Measurements from ENCODE around the gene ASB16. TPM values are rescaled to one million over a fixed set of nuclear protein-coding genes. Genes with fewer than 3 reads are reported as not detected.

Gene ASB16
- total and polyA plus RNA-seq, 4 donors, result 0.10 to 0.11 (median 0.10) TPM; not detected in 1

GRCh38 chr17:44213403-44214229 is 43.1 kb downstream of the ASB16 start:
- 87 to 90% methylated on average over 15 of the region's 15 CpGs for WGBS, 2 donors
- ATAC-seq (ENCODE audit: insufficient read depth, low FRiP score), result no peak
- no peak overlapping the region for H3K27ac ChIP-seq (ENCODE audit: low read depth in 1 of 2, low read length in 1 of 2)
- peaks cover 5 to 22% (median 7%) of the 10 kb centered on the region in 5 donors for H3K4me1 ChIP-seq (ENCODE audit: control insufficient read depth in 5 of 5, insufficient read depth in 5 of 5, low read length in 5 of 5)
- no peak overlapping the region for H3K4me3 ChIP-seq
- no peak for DNase-seq
- TF ChIP-seq CTCF (IDR thresholded peaks at IDR 0.05; ENCODE audit: control extremely low read depth, extremely low read depth), result no peak
- no peak overlapping the region for H3K9ac ChIP-seq (ENCODE audit: insufficient read depth in 1 of 2, low read length in 2 of 2)
- no peaks in the 10 kb centered on the region for H3K27me3 ChIP-seq (ENCODE audit: control insufficient read depth in 3 of 3, insufficient read depth in 3 of 3, low read length in 2 of 3)
- no peaks in the 10 kb centered on the region for H3K9me3 ChIP-seq (ENCODE audit: control insufficient read depth in 4 of 4, insufficient read depth in 3 of 4, low read length in 3 of 4)
- H3K36me3 ChIP-seq (ENCODE audit: control insufficient read depth in 4 of 4, insufficient read depth in 4 of 4, low read length in 4 of 4), result peaks cover 12 to 65% (median 55%) of the 10 kb centered on the region in 4 donors

- Histone ChIP-seq H3K36me3 (ENCODE audit: control insufficient read depth in 4 of 4, insufficient read depth in 4 of 4, low read length in 4 of 4) (peaks cover 8 to 60% (median 50%) of the 10 kb centered on the region in 4 donors), H3K4me1 (ENCODE audit: control insufficient read depth in 5 of 5, insufficient read depth in 5 of 5, low read length in 5 of 5) (peaks cover 5 to 22% (median 7%) of the 10 kb centered on the region in 5 donors), H3K9me3 (ENCODE audit: control insufficient read depth in 4 of 4, insufficient read depth in 3 of 4, low read length in 3 of 4) (no peaks in the 10 kb centered on the region), H3K27me3 (ENCODE audit: control insufficient read depth in 3 of 3, insufficient read depth in 3 of 3, low read length in 2 of 3) (no peaks in the 10 kb centered on the region), H3K4me3 (no peak overlapping the region), H3K9ac (ENCODE audit: insufficient read depth in 1 of 2, low read length in 2 of 2) (no peak overlapping the region), H3K27ac (ENCODE audit: low read depth in 1 of 2, low read length in 1 of 2) (no peak overlapping the region)
- ATAC-seq (ENCODE audit: insufficient read depth, low FRiP score) (no peak), DNase-seq (no peak)
- TF ChIP-seq CTCF (IDR thresholded peaks at IDR 0.05; ENCODE audit: control extremely low read depth, extremely low read depth), result no peak
- 100% methylated on average over 1 of the region's 1 CpG for WGBS, 2 donors
These were observed 43.7 kb downstream of the ASB16 start for GRCh38 chr17:44214230-44214494.

GRCh38 chr17:44214896-44215295 is 44.4 kb downstream of the ASB16 start:
- Histone ChIP-seq H3K4me3 (no peak overlapping the region), H3K9me3 (ENCODE audit: control insufficient read depth in 4 of 4, insufficient read depth in 3 of 4, low read length in 3 of 4) (no peaks in the 10 kb centered on the region), H3K9ac (ENCODE audit: insufficient read depth in 1 of 2, low read length in 2 of 2) (no peak overlapping the region), H3K27me3 (ENCODE audit: control insufficient read depth in 3 of 3, insufficient read depth in 3 of 3, low read length in 2 of 3) (no peaks in the 10 kb centered on the region), H3K36me3 (ENCODE audit: control insufficient read depth in 4 of 4, insufficient read depth in 4 of 4, low read length in 4 of 4) (peaks cover 6 to 53% (median 44%) of the 10 kb centered on the region in 4 donors), H3K4me1 (ENCODE audit: control insufficient read depth in 5 of 5, insufficient read depth in 5 of 5, low read length in 5 of 5) (peaks cover 5 to 22% (median 7%) of the 10 kb centered on the region in 5 donors), H3K27ac (ENCODE audit: low read depth in 1 of 2, low read length in 1 of 2) (peak overlapping the region in 1 of 2 donors; percentile 18)
- WGBS, 2 donors, result 90 to 95% methylated on average over 6 of the region's 6 CpGs
- TF ChIP-seq CTCF (IDR thresholded peaks at IDR 0.05; ENCODE audit: control extremely low read depth, extremely low read depth), result no peak
- DNase-seq, result no peak
- ATAC-seq (ENCODE audit: insufficient read depth, low FRiP score), result no peak
